Gastroesophageal sphincter (tissue), 3 donors: ENCODE data around the gene NFATC3.

ENCODE experiments used
- CTCF ChIP-seq, 4 experiments: fragments of 200-600 bp in 2 of 4; fragments of 450-650 bp in 2 of 4; sonication (generic) in 1 of 4; IDR thresholded peaks; one replicate each; pipeline ENCODE4 v1.5.1; 2017 to 2019; ENCODE audit warnings: antibody characterized with exemption in 4 of 4, mild to moderate bottlenecking in 2 of 4, moderate library complexity in 2 of 4
- POLR2A ChIP-seq, 2 donors: fragments of 450-650 bp; IDR thresholded peaks; one replicate each; pipeline ENCODE4 v1.6.1; 2017; ENCODE audit warnings: antibody characterized with exemption in 2 of 2, mild to moderate bottlenecking in 2 of 2, moderate library complexity in 1 of 2

GRCh38 chr16:68216240-68216639 lies 131.1 kb downstream of the NFATC3 start:
- no peak for TF ChIP-seq CTCF (IDR thresholded peaks at IDR 0.05)
- TF ChIP-seq POLR2A (IDR thresholded peaks at IDR 0.05) = no peak
